ENCODE data around the gene APPBP2. TPM values are rescaled to one million over a fixed set of nuclear protein-coding genes. Genes with fewer than 3 reads are reported as not detected.

Gene APPBP2
- polyA plus RNA-seq, 3 donors = 6.4 to 14.7 (median 10.4) TPM

DNA sequence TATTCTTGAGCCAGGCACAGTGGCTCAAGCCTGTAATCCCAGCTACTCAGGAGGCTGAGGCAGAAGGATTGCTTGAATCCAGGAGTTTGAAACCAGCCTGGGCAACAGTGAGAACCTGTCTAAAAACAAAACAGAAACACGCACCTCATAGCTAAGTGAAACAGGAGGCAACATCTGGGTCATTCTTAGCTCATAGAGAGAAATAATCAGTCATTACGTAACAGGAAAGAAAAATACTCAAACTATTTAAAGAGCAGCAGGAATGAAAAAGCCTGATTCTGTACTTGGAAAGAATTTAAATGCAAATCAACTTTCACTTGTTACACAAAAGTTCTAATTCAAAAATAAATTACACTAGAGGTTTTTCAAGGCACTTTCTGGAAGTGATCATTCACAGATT is 86.5 kb downstream of the APPBP2 start:
- Histone ChIP-seq H3K27me3 (ENCODE audit: control insufficient read depth in 2 of 2, insufficient read depth in 2 of 2, low read length in 2 of 2) (no peaks in the 10 kb centered on the region), H3K4me2 (replicated peaks; ENCODE audit: extremely low read depth, low read length, poor library complexity, severe bottlenecking) (peak overlapping the region; percentile 22), H3K4me3 (replicated peaks in 1 of 3; ENCODE audit: low read depth in 2 of 3, low read length in 3 of 3) (no peak overlapping the region), H3K9ac (ENCODE audit: insufficient read depth, low read length, poor library complexity, severe bottlenecking) (no peak overlapping the region), H4K20me1 (ENCODE audit: insufficient read depth, low read length) (no peaks in the 10 kb centered on the region), H2AFZ (ENCODE audit: insufficient read depth, low read depth, low read length, poor library complexity, severe bottlenecking) (no peak overlapping the region), H3K36me3 (replicated peaks in 1 of 2; ENCODE audit: control insufficient read depth in 1 of 2, insufficient read depth in 2 of 2, low read length in 2 of 2) (peaks cover 0 to 6% of the 10 kb centered on the region in 2 donors), H3K9me3 (replicated peaks in 1 of 2; ENCODE audit: control insufficient read depth in 1 of 2, insufficient read depth in 1 of 2, low read length in 2 of 2) (no peaks in the 10 kb centered on the region), H3K79me2 (ENCODE audit: insufficient read depth, low read length) (no peaks in the 10 kb centered on the region), H3K27ac (ENCODE audit: low read depth in 1 of 2, low read length in 2 of 2) (no peak overlapping the region), H3K4me1 (ENCODE audit: control insufficient read depth in 1 of 2, insufficient read depth in 2 of 2, low read length in 2 of 2) (peaks cover 14 to 17% of the 10 kb centered on the region in 2 donors)
- peak overlapping the region in 1 of 2 donors; percentile 35 for H3K4me3 Mint-ChIP-seq
- peak in 1 of 3 donors; percentile 12 for DNase-seq
- no peaks in the 10 kb centered on the region for H3K36me3 Mint-ChIP-seq
- intact Hi-C loops (cut with micrococcal nuclease) = loop anchor here in 1 of 2 donors (5.0 to 10.0 kb wide), 2 partner anchors 295 to 402 kb away; partner anchors contain the start of gene CA4
- peaks cover 0 to under 1% (median 0%) of the 10 kb centered on the region in 7 donors for H3K9me3 Mint-ChIP-seq
- H3K27me3 Mint-ChIP-seq (ENCODE audit: low read depth in 3 of 3) = peaks cover 0 to 4% (median 2%) of the 10 kb centered on the region in 3 donors
- TF ChIP-seq, protein P1, sequence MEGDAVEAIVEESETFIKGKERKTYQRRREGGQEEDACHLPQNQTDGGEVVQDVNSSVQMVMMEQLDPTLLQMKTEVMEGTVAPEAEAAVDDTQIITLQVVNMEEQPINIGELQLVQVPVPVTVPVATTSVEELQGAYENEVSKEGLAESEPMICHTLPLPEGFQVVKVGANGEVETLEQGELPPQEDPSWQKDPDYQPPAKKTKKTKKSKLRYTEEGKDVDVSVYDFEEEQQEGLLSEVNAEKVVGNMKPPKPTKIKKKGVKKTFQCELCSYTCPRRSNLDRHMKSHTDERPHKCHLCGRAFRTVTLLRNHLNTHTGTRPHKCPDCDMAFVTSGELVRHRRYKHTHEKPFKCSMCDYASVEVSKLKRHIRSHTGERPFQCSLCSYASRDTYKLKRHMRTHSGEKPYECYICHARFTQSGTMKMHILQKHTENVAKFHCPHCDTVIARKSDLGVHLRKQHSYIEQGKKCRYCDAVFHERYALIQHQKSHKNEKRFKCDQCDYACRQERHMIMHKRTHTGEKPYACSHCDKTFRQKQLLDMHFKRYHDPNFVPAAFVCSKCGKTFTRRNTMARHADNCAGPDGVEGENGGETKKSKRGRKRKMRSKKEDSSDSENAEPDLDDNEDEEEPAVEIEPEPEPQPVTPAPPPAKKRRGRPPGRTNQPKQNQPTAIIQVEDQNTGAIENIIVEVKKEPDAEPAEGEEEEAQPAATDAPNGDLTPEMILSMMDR (IDR thresholded peaks at IDR 0.05) = no peak
- no CpG with 5 or more reads among the region's 2 CpGs for WGBS (ENCODE audit: insufficient coverage)
- peaks cover 34% of the 10 kb centered on the region for H3K4me1 Mint-ChIP-seq
- peak overlapping the region in 2 of 7 donors; percentile 43 to 61 for H3K27ac Mint-ChIP-seq

DNA sequence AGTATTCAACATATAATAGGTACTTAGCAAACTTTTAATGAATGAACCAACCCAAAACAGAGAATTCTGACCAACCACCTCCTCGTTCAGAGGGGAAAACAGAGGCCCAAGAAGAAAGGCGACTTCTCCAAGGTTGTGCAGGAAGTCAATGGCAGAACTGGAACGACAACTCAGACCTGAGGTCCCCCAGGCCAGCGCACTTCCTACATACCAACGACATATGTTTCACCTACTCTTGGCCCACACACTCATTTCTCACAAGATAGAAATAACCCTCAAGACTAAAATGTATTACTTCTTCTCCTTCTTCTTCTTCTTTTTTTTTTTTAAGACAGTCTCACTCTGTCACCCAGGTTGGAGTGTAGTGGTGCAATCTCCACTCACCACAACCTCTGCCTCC is 89.4 kb downstream of the APPBP2 start:
- Histone ChIP-seq H3K9me3 (replicated peaks in 1 of 2; ENCODE audit: control insufficient read depth in 1 of 2, insufficient read depth in 1 of 2, low read length in 2 of 2) (peaks cover 8 to 10% of the 10 kb centered on the region in 2 donors), H3K27me3 (ENCODE audit: control insufficient read depth in 2 of 2, insufficient read depth in 2 of 2, low read length in 2 of 2) (no peaks in the 10 kb centered on the region), H3K36me3 (replicated peaks in 1 of 2; ENCODE audit: control insufficient read depth in 1 of 2, insufficient read depth in 2 of 2, low read length in 2 of 2) (no peaks in the 10 kb centered on the region), H3K4me2 (replicated peaks; ENCODE audit: extremely low read depth, low read length, poor library complexity, severe bottlenecking) (no peak overlapping the region), H3K4me1 (ENCODE audit: control insufficient read depth in 1 of 2, insufficient read depth in 2 of 2, low read length in 2 of 2) (peaks cover 7% of the 10 kb centered on the region in 2 donors), H3K9ac (ENCODE audit: insufficient read depth, low read length, poor library complexity, severe bottlenecking) (no peak overlapping the region), H4K20me1 (ENCODE audit: insufficient read depth, low read length) (no peaks in the 10 kb centered on the region), H2AFZ (ENCODE audit: insufficient read depth, low read depth, low read length, poor library complexity, severe bottlenecking) (no peak overlapping the region), H3K79me2 (ENCODE audit: insufficient read depth, low read length) (no peaks in the 10 kb centered on the region), H3K4me3 (replicated peaks in 1 of 3; ENCODE audit: low read depth in 2 of 3, low read length in 3 of 3) (no peak overlapping the region), H3K27ac (ENCODE audit: low read depth in 1 of 2, low read length in 2 of 2) (no peak overlapping the region)
- Mint-ChIP-seq H3K4me1 (peaks cover 23% of the 10 kb centered on the region), H3K27ac (no peak overlapping the region), H3K36me3 (peaks cover 0 to 6% of the 10 kb centered on the region in 2 donors), H3K27me3 (ENCODE audit: low read depth in 3 of 3) (peaks cover 0 to 4% (median 2%) of the 10 kb centered on the region in 3 donors), H3K4me3 (peak overlapping the region in 1 of 2 donors; percentile 37), H3K9me3 (peaks cover 8 to 26% (median 18%) of the 10 kb centered on the region in 7 donors)
- 29% methylated on average over 5 of the region's 5 CpGs for WGBS (ENCODE audit: insufficient coverage)
- intact Hi-C loops (cut with micrococcal nuclease) = loop anchor here in 1 of 2 donors (5.0 to 10.0 kb wide), 2 partner anchors 292 to 399 kb away; partner anchors contain the start of gene CA4
- DNase-seq = no peak
- TF ChIP-seq, protein P1 (IDR thresholded peaks at IDR 0.05) = no peak
